H9 (cell line): ENCODE measurements around the gene AKAP11. TPM values are rescaled to one million over a fixed set of nuclear protein-coding genes. Genes with fewer than 3 reads are reported as not detected.

ENCODE experiments used
- DNase-seq: peaks from one replicate; pipeline ENCODE4 v3.0.0-alpha.2; 2017
- H2AFZ ChIP-seq: one replicate; pipeline ENCODE4 v1.6.1; 2013; ENCODE audit warnings: mild to moderate bottlenecking, low read length, control low read depth, moderate library complexity
- H2AK5ac ChIP-seq: 2 replicates; pipeline ENCODE4 v1.6.1; 2013; ENCODE audit warnings: low read length, control low read depth, mixed read lengths; ENCODE audit not compliant: insufficient read length
- H2BK120ac ChIP-seq: one replicate; pipeline ENCODE4 v1.6.1; 2013; ENCODE audit warnings: low read depth, mild to moderate bottlenecking, low read length, control low read depth, inconsistent platforms; ENCODE audit not compliant: poor library complexity, severe bottlenecking
- H2BK12ac ChIP-seq: 2 replicates; pipeline ENCODE4 v1.6.1; 2013; ENCODE audit warnings: low read length, control low read depth, mixed read lengths, low read depth; ENCODE audit not compliant: insufficient read length
- H2BK15ac ChIP-seq: 2 replicates; pipeline ENCODE4 v1.6.1; 2013; ENCODE audit warnings: low read depth, low read length, control low read depth
- H2BK20ac ChIP-seq: one replicate; pipeline ENCODE4 v1.6.1; 2013; ENCODE audit warnings: low read depth, mild to moderate bottlenecking, low read length, control low read depth, inconsistent platforms; ENCODE audit not compliant: poor library complexity, severe bottlenecking
- H2BK5ac ChIP-seq: 2 replicates; pipeline ENCODE4 v1.6.1; 2013; ENCODE audit warnings: low read length, control low read depth, mixed read lengths; ENCODE audit not compliant: insufficient read length
- H3K14ac ChIP-seq: 2 replicates; pipeline ENCODE4 v1.6.1; 2013; ENCODE audit warnings: low read length, control low read depth; ENCODE audit not compliant: insufficient read depth
- H3K18ac ChIP-seq: 2 replicates; pipeline ENCODE4 v1.6.1; 2013; ENCODE audit warnings: low read depth, mild to moderate bottlenecking, mixed read lengths, low read length, control low read depth; ENCODE audit not compliant: insufficient read length
- H3K23ac ChIP-seq: 2 replicates; pipeline ENCODE4 v1.6.1; 2013; ENCODE audit warnings: low read length, control low read depth, mixed read lengths, low read depth; ENCODE audit not compliant: insufficient read length
- H3K23me2 ChIP-seq: 2 replicates; pipeline ENCODE4 v1.6.1; 2013; ENCODE audit warnings: low read depth, mild to moderate bottlenecking, mixed read lengths, low read length, control low read depth; ENCODE audit not compliant: insufficient read length, poor library complexity, severe bottlenecking
- H3K27ac ChIP-seq: 2 replicates; pipeline ENCODE4 v1.5.1; 2013; ENCODE audit warnings: low read length, control low read depth, mixed read lengths, low read depth; ENCODE audit not compliant: insufficient read length
- H3K27me3 ChIP-seq: 2 replicates; pipeline ENCODE4 v1.6.1; 2013; ENCODE audit warnings: low read length, control low read depth, inconsistent platforms; ENCODE audit not compliant: insufficient read depth
- H3K4ac ChIP-seq: 2 replicates; pipeline ENCODE4 v1.6.1; 2013; ENCODE audit warnings: low read depth, mild to moderate bottlenecking, control low read depth, inconsistent platforms, low read length, moderate library complexity
- H3K4me1 ChIP-seq: 2 replicates; pipeline ENCODE4 v1.6.1; 2013; ENCODE audit warnings: low read length, control low read depth, inconsistent platforms; ENCODE audit not compliant: insufficient read depth
- H3K4me2 ChIP-seq: 2 replicates; pipeline ENCODE4 v1.6.1; 2013; ENCODE audit warnings: low read length, control low read depth, mixed read lengths; ENCODE audit not compliant: insufficient read length, insufficient read depth
- H3K56ac ChIP-seq: 2 replicates; pipeline ENCODE4 v1.6.1; 2013; ENCODE audit warnings: low read depth, mild to moderate bottlenecking, mixed read lengths, low read length, control low read depth; ENCODE audit not compliant: insufficient read length
- H3K79me1 ChIP-seq: 2 replicates; pipeline ENCODE4 v1.6.1; 2013; ENCODE audit warnings: low read depth, mild to moderate bottlenecking, moderate library complexity, low read length, control low read depth, inconsistent platforms; ENCODE audit not compliant: insufficient read depth, poor library complexity, severe bottlenecking
- H3K79me2 ChIP-seq: 2 replicates; pipeline ENCODE4 v1.6.1; 2013; ENCODE audit warnings: low read length, control low read depth, inconsistent platforms; ENCODE audit not compliant: insufficient read depth
- H3K9ac ChIP-seq: 2 replicates; pipeline ENCODE4 v1.6.1; 2013; ENCODE audit warnings: low read length, control low read depth, mixed read lengths; ENCODE audit not compliant: insufficient read length; ENCODE audit errors: extremely low read depth
- H3K9me3 ChIP-seq: one replicate; pipeline ENCODE4 v1.6.1; 2013; ENCODE audit warnings: low read depth, low read length, inconsistent platforms; ENCODE audit not compliant: control insufficient read depth
- H3T11ph ChIP-seq: one replicate; pipeline ENCODE4 v1.6.1; 2013; ENCODE audit warnings: mild to moderate bottlenecking, low read length, control low read depth, inconsistent platforms
- H4K20me1 ChIP-seq: one replicate; pipeline ENCODE4 v1.6.1; 2013; ENCODE audit not compliant: control insufficient read depth, insufficient read length, insufficient read depth
- H4K5ac ChIP-seq: 2 replicates; pipeline ENCODE4 v1.6.1; 2013; ENCODE audit warnings: low read depth, mild to moderate bottlenecking, mixed read lengths, low read length, control low read depth; ENCODE audit not compliant: insufficient read length
- H4K8ac ChIP-seq: replicated peaks from 2 replicates; pipeline ENCODE4 v1.6.1; 2013; ENCODE audit warnings: low read length, control low read depth, mixed read lengths, low read depth; ENCODE audit not compliant: insufficient read length
- H4K91ac ChIP-seq: 2 replicates; pipeline ENCODE4 v1.6.1; 2013; ENCODE audit warnings: low read depth, mild to moderate bottlenecking, moderate library complexity, mixed read lengths, low read length, control low read depth; ENCODE audit not compliant: insufficient read length
- H3K27ac Mint-ChIP-seq, 3 experiments: 2 replicates in 2 of 3; 3 replicates in 1 of 3; pipeline ENCODE4 v1.8.0; 2020 to 2021; ENCODE audit warnings: mixed read lengths in 3 of 3, mild to moderate bottlenecking in 1 of 3, moderate library complexity in 1 of 3
- H3K27me3 Mint-ChIP-seq: 2 replicates; pipeline ENCODE4 v1.8.0; 2021; ENCODE audit warnings: low read depth, mild to moderate bottlenecking, moderate library complexity, mixed read lengths
- H3K36me3 Mint-ChIP-seq, 3 experiments: 2 replicates in 2 of 3; 3 replicates in 1 of 3; pipeline ENCODE4 v1.8.0; 2020 to 2021; ENCODE audit warnings: low read depth in 3 of 3, mixed read lengths in 3 of 3; ENCODE audit not compliant: insufficient read depth in 1 of 3
- H3K4me1 Mint-ChIP-seq, 2 experiments: 2 replicates each; pipeline ENCODE4 v1.8.0; 2020; ENCODE audit warnings: mixed read lengths in 2 of 2
- H3K4me3 Mint-ChIP-seq, 2 experiments: 2 replicates in 1 of 2; 3 replicates in 1 of 2; pipeline ENCODE4 v1.8.0; 2020 to 2021; ENCODE audit warnings: mild to moderate bottlenecking in 2 of 2, mixed read lengths in 2 of 2, moderate library complexity in 1 of 2
- H3K9me3 Mint-ChIP-seq, 2 experiments: 2 replicates in 1 of 2; 3 replicates in 1 of 2; pipeline ENCODE4 v1.8.0; 2020; ENCODE audit warnings: mild to moderate bottlenecking in 2 of 2, mixed read lengths in 2 of 2, moderate library complexity in 1 of 2
- WGBS: extraction: QIAGEN DNeasy Blood & Tissue Kit; methylation state at CpG from one replicate; pipeline ENCODE4 v1.1.7; 2013; ENCODE audit warnings: missing lambda C conversion rate, low lambda C conversion rate, mixed read lengths; ENCODE audit not compliant: insufficient read length; ENCODE audit errors: extremely low coverage; 5-methylcytosine and 5-hydroxymethylcytosine counted together
- total RNA-seq: library from RNA; stranded (reverse); gene quantifications from 2 replicates; pipeline ENCODE4 v1.2.1, GENCODE V29; 2021
- TF ChIP-seq, protein P1 (sequence below): fragments of 200-600 bp; sonication (generic); conservative IDR thresholded peaks from 3 replicates; pipeline ENCODE4 v1.8.0; 2021; ENCODE audit warnings: antibody characterized with exemption, mild to moderate bottlenecking

Gene AKAP11
- total RNA-seq, 1 experiment from 2014 or later, result 20.5 TPM

DNA sequence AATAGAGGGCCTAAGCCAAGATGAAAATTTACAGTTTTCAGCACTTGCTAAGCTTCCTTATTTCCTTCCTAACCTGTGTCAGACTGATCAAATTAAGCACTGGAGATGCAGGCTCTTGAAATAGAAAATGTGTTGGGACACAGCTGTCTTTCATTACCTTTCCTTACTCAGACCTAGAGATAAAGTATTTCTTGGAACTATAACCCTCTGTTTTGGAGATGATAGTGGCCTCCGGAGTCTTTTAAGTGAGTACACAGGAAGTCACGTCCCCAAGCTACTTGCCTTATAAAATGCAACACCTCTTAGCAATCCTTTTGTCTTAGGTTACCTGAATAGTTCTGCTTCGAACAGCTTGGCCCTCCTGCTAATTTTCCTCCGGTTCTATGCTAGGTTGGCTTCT is 12.4 kb upstream of the AKAP11 start:
- Histone ChIP-seq H3K79me2 (no peaks in the 10 kb centered on the region), H3K4me2 (no peak overlapping the region), H2BK12ac (no peak overlapping the region), H3K9ac (no peak overlapping the region), H2BK5ac (no peak overlapping the region), H2BK120ac (no peak overlapping the region), H3K27me3 (no peaks in the 10 kb centered on the region), H2BK20ac (no peak overlapping the region), H3K14ac (no peak overlapping the region), H3K9me3 (peaks cover 12% of the 10 kb centered on the region), H4K91ac (no peak overlapping the region), H3K18ac (no peak overlapping the region), H3K4me1 (peaks cover 6% of the 10 kb centered on the region), H3K56ac (no peak overlapping the region), H3K23me2 (no peaks in the 10 kb centered on the region), H4K8ac (no peak overlapping the region), H2AFZ (peak overlapping the region; percentile 62), H2BK15ac (no peak overlapping the region), H3K27ac (no peak overlapping the region), H3T11ph (no peak overlapping the region), H4K20me1 (no peaks in the 10 kb centered on the region), H2AK5ac (no peak overlapping the region), H3K23ac (no peak overlapping the region), H3K79me1 (no peaks in the 10 kb centered on the region), H3K4ac (no peak overlapping the region), H4K5ac (no peak overlapping the region)
- Mint-ChIP-seq H3K4me3 (no peak overlapping the region), H3K4me1 (peaks cover 6 to 12% of the 10 kb centered on the region in 2 experiments), H3K27ac (no peak overlapping the region), H3K27me3 (no peaks in the 10 kb centered on the region), H3K9me3 (peaks cover 9 to 12% of the 10 kb centered on the region in 2 experiments), H3K36me3 (peaks cover 3 to 16% (median 7%) of the 10 kb centered on the region in 3 experiments; a peak in 6 of 7 replicates)
- no peak for DNase-seq
- WGBS, result no CpG with 5 or more reads among the region's 4 CpGs
- TF ChIP-seq, protein P1, sequence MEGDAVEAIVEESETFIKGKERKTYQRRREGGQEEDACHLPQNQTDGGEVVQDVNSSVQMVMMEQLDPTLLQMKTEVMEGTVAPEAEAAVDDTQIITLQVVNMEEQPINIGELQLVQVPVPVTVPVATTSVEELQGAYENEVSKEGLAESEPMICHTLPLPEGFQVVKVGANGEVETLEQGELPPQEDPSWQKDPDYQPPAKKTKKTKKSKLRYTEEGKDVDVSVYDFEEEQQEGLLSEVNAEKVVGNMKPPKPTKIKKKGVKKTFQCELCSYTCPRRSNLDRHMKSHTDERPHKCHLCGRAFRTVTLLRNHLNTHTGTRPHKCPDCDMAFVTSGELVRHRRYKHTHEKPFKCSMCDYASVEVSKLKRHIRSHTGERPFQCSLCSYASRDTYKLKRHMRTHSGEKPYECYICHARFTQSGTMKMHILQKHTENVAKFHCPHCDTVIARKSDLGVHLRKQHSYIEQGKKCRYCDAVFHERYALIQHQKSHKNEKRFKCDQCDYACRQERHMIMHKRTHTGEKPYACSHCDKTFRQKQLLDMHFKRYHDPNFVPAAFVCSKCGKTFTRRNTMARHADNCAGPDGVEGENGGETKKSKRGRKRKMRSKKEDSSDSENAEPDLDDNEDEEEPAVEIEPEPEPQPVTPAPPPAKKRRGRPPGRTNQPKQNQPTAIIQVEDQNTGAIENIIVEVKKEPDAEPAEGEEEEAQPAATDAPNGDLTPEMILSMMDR, result no peak
